WTC11 (cell line): Measurements from ENCODE around the gene PHKB. TPM values are rescaled to one million over a fixed set of nuclear protein-coding genes. Genes with fewer than 3 reads are reported as not detected.

ENCODE experiments used
- ATAC-seq: fragments of 200-7000 bp; cut with Tn5 transposase; 2 replicates; pipeline ENCODE4 v1.10.0; 2021; ENCODE audit warnings: mild to moderate bottlenecking, moderate library complexity
- CTCF ChIA-PET: fragments of 300-600 bp; sonication (Branson Sonifier 250); formaldehyde crosslinking; loops from one replicate; lab custom pipeline; 2021; ENCODE audit warnings: antibody characterized with exemption; lab: Charles Lee
- POLR2A ChIA-PET: fragments of 350-600 bp; sonication (Branson Sonifier 250); formaldehyde crosslinking; loops from one replicate; lab custom pipeline; 2021; ENCODE audit warnings: antibody characterized with exemption; lab: Charles Lee
- DNase-seq: peaks from one replicate; pipeline ENCODE4 v3.0.0; 2021; ENCODE audit warnings: low spot score
- H3K27ac Mint-ChIP-seq: 2 replicates; pipeline ENCODE4 v1.8.0; 2021; ENCODE audit warnings: mixed read lengths
- H3K27me3 Mint-ChIP-seq: 2 replicates; pipeline ENCODE4 v1.8.0; 2021; ENCODE audit warnings: low read depth, mild to moderate bottlenecking, moderate library complexity, mixed read lengths
- H3K36me3 Mint-ChIP-seq: 2 replicates; pipeline ENCODE4 v1.8.0; 2021; ENCODE audit warnings: mixed read lengths
- H3K4me1 Mint-ChIP-seq: 2 replicates; pipeline ENCODE4 v1.8.0; 2022; ENCODE audit warnings: mixed read lengths
- H3K4me3 Mint-ChIP-seq: 2 replicates; pipeline ENCODE4 v1.8.0; 2021; ENCODE audit warnings: mild to moderate bottlenecking, moderate library complexity, mixed read lengths
- H3K9me3 Mint-ChIP-seq: 2 replicates; pipeline ENCODE4 v1.8.0; 2021; ENCODE audit warnings: mixed read lengths
- ELF4 ChIP-seq: sonication (generic); formaldehyde crosslinking; IDR thresholded peaks from 2 replicates; pipeline ENCODE4 v1.8.1; 2022; ENCODE audit warnings: low read depth, mild to moderate bottlenecking, moderate library complexity, missing genetic modification reagents
- ESRRA ChIP-seq: sonication (generic); formaldehyde crosslinking; IDR thresholded peaks from 2 replicates; pipeline ENCODE4 v1.8.1; 2022; ENCODE audit warnings: mild to moderate bottlenecking, missing genetic modification reagents, borderline replicate concordance
- FOXK1 ChIP-seq: sonication (generic); formaldehyde crosslinking; IDR thresholded peaks from 2 replicates; pipeline ENCODE4 v1.8.0; 2022; ENCODE audit warnings: mild to moderate bottlenecking, moderate library complexity, missing genetic modification reagents
- GRHL2 ChIP-seq: fragments of 250-450 bp; sonication (Bioruptor Pico); IDR thresholded peaks from 2 replicates; pipeline ENCODE4 v1.8.0; 2022; ENCODE audit warnings: mild to moderate bottlenecking, moderate library complexity; ENCODE audit not compliant: insufficient replicate concordance, severe bottlenecking
- JAZF1 ChIP-seq: fragments of 250-450 bp; sonication (Bioruptor Pico); IDR thresholded peaks from 2 replicates; pipeline ENCODE4 v1.9.0; 2021; ENCODE audit warnings: moderate library complexity, mild to moderate bottlenecking, inconsistent platforms
- KAT7 ChIP-seq: sonication (generic); formaldehyde crosslinking; IDR thresholded peaks from 2 replicates; pipeline ENCODE4 v1.8.1; 2023; ENCODE audit warnings: missing genetic modification reagents, mild to moderate bottlenecking, borderline replicate concordance
- MXD4 ChIP-seq: fragments of 250-450 bp; sonication (Bioruptor Pico); IDR thresholded peaks from 2 replicates; pipeline ENCODE4 v1.8.0; 2021; ENCODE audit warnings: mild to moderate bottlenecking, moderate library complexity, borderline replicate concordance
- RELA ChIP-seq: sonication (generic); formaldehyde crosslinking; IDR thresholded peaks from 2 replicates; pipeline ENCODE4 v1.8.1; 2022; ENCODE audit warnings: missing genetic modification reagents, mild to moderate bottlenecking, borderline replicate concordance
- SP1 ChIP-seq: sonication (generic); formaldehyde crosslinking; conservative IDR thresholded peaks from 2 replicates; pipeline ENCODE4 v1.8.1; 2022; ENCODE audit warnings: missing genetic modification reagents
- ZBTB21 ChIP-seq: sonication (generic); formaldehyde crosslinking; IDR thresholded peaks from 2 replicates; pipeline ENCODE4 v1.8.1; 2023; ENCODE audit warnings: mild to moderate bottlenecking, missing genetic modification reagents, borderline replicate concordance
- ZNF317 ChIP-seq: sonication (generic); formaldehyde crosslinking; IDR thresholded peaks from 2 replicates; pipeline ENCODE4 v1.8.1; 2023; ENCODE audit warnings: low read depth, mild to moderate bottlenecking, moderate library complexity, missing genetic modification reagents, borderline replicate concordance
- ZNF396 ChIP-seq: fragments of 250-450 bp; sonication (Bioruptor Pico); IDR thresholded peaks from 2 replicates; pipeline ENCODE4 v1.8.0; 2021; ENCODE audit warnings: mild to moderate bottlenecking, moderate library complexity, borderline replicate concordance
- total RNA-seq: library from RNA; stranded (reverse); gene quantifications from 3 replicates; pipeline ENCODE4 v1.2.3, GENCODE V29; 2021
- TF ChIP-seq, protein P1 (sequence below): sonication (generic); formaldehyde crosslinking; IDR thresholded peaks from 2 replicates; pipeline ENCODE4 v1.8.1; 2022; ENCODE audit warnings: mild to moderate bottlenecking, missing genetic modification reagents, moderate library complexity, borderline replicate concordance
- TF ChIP-seq, protein P2 (sequence below): sonication (generic); formaldehyde crosslinking; IDR thresholded peaks from 2 replicates; pipeline ENCODE4 v1.8.0; 2022; ENCODE audit warnings: mild to moderate bottlenecking, missing genetic modification reagents
- TF ChIP-seq, protein P3 (sequence below): fragments of 250-450 bp; sonication (Bioruptor Pico); IDR thresholded peaks from 2 replicates; pipeline ENCODE4 v2.1.2; 2022; ENCODE audit warnings: mild to moderate bottlenecking, moderate library complexity
- TF ChIP-seq, protein P4 (sequence below): sonication (generic); formaldehyde crosslinking; IDR thresholded peaks from 2 replicates; pipeline ENCODE4 v1.8.0; 2022; ENCODE audit warnings: mild to moderate bottlenecking, missing genetic modification reagents
- TF ChIP-seq, protein P5 (sequence below): sonication (generic); formaldehyde crosslinking; IDR thresholded peaks from 2 replicates; pipeline ENCODE4 v1.8.1; 2023; ENCODE audit warnings: mild to moderate bottlenecking, missing genetic modification reagents, moderate library complexity
- TF ChIP-seq, protein P6 (sequence below): sonication (generic); formaldehyde crosslinking; IDR thresholded peaks from 2 replicates; pipeline ENCODE4 v1.8.0; 2023; ENCODE audit warnings: missing genetic modification reagents

The PHKB gene
- total RNA-seq, 1 experiment from 2014 or later = 43.9 TPM

DNA sequence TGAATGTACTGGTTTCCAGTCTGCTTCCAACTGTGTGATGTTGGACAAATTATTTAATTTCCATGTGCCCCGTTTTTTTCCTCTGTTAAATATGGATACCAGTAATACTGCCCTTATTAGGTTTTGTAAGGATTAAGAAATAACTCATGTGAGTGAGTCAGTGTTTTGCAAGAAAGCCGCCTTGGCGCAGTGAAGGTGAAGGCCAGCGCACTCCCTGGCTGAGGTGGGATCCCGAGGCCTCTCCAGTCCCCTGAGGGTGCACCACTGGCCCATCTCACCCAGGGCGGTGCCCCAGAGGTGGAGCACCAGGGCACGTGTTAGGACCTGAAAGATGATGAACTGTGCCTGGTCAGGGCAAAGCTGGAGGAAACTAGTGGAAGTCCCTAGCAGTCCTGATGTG lies 43.5 kb downstream of the PHKB start:
- Mint-ChIP-seq H3K9me3 (no peaks in the 10 kb centered on the region), H3K27ac (no peak overlapping the region), H3K4me1 (peaks cover 9% of the 10 kb centered on the region), H3K36me3 (peaks cover 25% of the 10 kb centered on the region), H3K27me3 (no peaks in the 10 kb centered on the region)
- DNase-seq = no peak
- ATAC-seq = no peak
- ChIA-PET CTCF (no interaction called here), POLR2A (no interaction called here)
- TF ChIP-seq, protein P1, sequence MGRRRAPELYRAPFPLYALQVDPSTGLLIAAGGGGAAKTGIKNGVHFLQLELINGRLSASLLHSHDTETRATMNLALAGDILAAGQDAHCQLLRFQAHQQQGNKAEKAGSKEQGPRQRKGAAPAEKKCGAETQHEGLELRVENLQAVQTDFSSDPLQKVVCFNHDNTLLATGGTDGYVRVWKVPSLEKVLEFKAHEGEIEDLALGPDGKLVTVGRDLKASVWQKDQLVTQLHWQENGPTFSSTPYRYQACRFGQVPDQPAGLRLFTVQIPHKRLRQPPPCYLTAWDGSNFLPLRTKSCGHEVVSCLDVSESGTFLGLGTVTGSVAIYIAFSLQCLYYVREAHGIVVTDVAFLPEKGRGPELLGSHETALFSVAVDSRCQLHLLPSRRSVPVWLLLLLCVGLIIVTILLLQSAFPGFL = no peak
- TF ChIP-seq, all 79 proteins: peak for 0
- H3K4me3 Mint-ChIP-seq = no peak overlapping the region

DNA sequence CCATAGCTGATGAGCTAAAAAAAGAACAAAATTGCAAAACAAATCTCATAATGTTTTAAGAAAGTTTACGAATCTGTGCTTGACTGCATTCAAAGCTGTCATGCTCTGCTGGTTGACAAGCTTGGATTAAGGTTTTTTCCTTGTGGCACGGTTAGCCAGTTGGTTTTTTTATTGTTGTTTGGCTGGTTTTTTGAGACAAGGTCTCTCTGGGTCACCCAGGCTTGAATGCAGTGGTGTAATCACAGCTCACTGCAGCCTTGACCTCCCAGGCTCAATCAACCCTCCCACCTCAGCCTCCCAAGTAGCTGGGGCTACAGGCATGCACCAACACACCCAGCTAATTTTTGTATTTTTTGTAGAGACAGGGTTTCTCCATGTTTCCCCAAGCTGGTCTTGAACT lies 45.7 kb downstream of the PHKB start:
- peaks cover 14% of the 10 kb centered on the region for H3K4me1 Mint-ChIP-seq
- ChIA-PET POLR2A (no interaction called here), CTCF (interaction anchor here (1.0 kb wide), 1 partner anchor 363 kb away, joined by 4 read pairs; the partner anchor contains the start of gene NETO2)
- DNase-seq (no peak), ATAC-seq (no peak)
- no peaks in the 10 kb centered on the region for H3K27me3 Mint-ChIP-seq
- TF ChIP-seq KAT7 (no peak), RELA (no peak)
- peaks cover 17% of the 10 kb centered on the region for H3K36me3 Mint-ChIP-seq
- no peak overlapping the region for H3K27ac Mint-ChIP-seq
- H3K4me3 Mint-ChIP-seq = no peak overlapping the region
- no peaks in the 10 kb centered on the region for H3K9me3 Mint-ChIP-seq

DNA sequence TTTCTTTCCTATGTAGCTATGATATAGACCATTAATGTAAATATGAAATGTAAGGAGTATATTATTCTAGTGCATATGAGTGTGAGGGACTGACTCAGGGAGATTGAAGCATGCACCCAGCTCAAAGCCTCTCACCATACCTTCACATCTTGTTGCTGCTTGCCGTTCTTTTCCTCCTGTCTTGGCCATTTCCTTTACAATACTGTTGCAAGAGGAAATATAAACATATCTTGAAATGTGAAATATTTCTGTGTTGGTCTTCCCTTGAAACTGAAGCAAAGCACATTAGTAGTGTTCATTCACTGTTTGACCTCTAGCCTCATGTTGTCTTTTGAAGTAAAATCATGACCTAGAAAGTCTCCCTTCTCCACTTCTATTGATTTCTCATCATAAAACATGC lies 46.6 kb downstream of the PHKB start:
- TF ChIP-seq GRHL2 (CRISPR knock-in tag) (no peak), JAZF1 (CRISPR knock-in tag) (no peak), ZNF396 (CRISPR knock-in tag) (no peak), FOXK1 (no peak), ESRRA (CRISPR knock-in tag) (no peak), ELF4 (CRISPR knock-in tag) (no peak), ZNF317 (CRISPR knock-in tag) (no peak), MXD4 (CRISPR knock-in tag) (no peak), ZBTB21 (no peak), SP1 (CRISPR knock-in tag) (no peak)
- TF ChIP-seq, protein P2, sequence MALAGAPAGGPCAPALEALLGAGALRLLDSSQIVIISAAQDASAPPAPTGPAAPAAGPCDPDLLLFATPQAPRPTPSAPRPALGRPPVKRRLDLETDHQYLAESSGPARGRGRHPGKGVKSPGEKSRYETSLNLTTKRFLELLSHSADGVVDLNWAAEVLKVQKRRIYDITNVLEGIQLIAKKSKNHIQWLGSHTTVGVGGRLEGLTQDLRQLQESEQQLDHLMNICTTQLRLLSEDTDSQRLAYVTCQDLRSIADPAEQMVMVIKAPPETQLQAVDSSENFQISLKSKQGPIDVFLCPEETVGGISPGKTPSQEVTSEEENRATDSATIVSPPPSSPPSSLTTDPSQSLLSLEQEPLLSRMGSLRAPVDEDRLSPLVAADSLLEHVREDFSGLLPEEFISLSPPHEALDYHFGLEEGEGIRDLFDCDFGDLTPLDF (CRISPR knock-in tag) = no peak
- TF ChIP-seq, protein P3, sequence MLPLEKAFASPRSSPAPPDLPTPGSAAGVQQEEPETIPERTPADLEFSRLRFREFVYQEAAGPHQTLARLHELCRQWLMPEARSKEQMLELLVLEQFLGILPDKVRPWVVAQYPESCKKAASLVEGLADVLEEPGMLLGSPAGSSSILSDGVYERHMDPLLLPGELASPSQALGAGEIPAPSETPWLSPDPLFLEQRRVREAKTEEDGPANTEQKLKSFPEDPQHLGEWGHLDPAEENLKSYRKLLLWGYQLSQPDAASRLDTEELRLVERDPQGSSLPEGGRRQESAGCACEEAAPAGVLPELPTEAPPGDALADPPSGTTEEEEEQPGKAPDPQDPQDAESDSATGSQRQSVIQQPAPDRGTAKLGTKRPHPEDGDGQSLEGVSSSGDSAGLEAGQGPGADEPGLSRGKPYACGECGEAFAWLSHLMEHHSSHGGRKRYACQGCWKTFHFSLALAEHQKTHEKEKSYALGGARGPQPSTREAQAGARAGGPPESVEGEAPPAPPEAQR (CRISPR knock-in tag) = no peak
- TF ChIP-seq, protein P4, sequence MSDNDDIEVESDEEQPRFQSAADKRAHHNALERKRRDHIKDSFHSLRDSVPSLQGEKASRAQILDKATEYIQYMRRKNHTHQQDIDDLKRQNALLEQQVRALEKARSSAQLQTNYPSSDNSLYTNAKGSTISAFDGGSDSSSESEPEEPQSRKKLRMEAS (CRISPR knock-in tag) = no peak
- TF ChIP-seq, protein P5, sequence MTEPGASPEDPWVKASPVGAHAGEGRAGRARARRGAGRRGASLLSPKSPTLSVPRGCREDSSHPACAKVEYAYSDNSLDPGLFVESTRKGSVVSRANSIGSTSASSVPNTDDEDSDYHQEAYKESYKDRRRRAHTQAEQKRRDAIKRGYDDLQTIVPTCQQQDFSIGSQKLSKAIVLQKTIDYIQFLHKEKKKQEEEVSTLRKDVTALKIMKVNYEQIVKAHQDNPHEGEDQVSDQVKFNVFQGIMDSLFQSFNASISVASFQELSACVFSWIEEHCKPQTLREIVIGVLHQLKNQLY (CRISPR knock-in tag) = no peak
- TF ChIP-seq, protein P6, sequence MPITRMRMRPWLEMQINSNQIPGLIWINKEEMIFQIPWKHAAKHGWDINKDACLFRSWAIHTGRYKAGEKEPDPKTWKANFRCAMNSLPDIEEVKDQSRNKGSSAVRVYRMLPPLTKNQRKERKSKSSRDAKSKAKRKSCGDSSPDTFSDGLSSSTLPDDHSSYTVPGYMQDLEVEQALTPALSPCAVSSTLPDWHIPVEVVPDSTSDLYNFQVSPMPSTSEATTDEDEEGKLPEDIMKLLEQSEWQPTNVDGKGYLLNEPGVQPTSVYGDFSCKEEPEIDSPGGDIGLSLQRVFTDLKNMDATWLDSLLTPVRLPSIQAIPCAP (CRISPR knock-in tag) = no peak
- CTCF ChIA-PET = no interaction called here
- DNase-seq (no peak), ATAC-seq (no peak)
- POLR2A ChIA-PET = no interaction called here
- peaks cover 22% of the 10 kb centered on the region for H3K36me3 Mint-ChIP-seq
- no peaks in the 10 kb centered on the region for H3K27me3 Mint-ChIP-seq
- H3K4me3 Mint-ChIP-seq = no peak overlapping the region
- H3K9me3 Mint-ChIP-seq = no peaks in the 10 kb centered on the region
- no peak overlapping the region for H3K27ac Mint-ChIP-seq
- H3K4me1 Mint-ChIP-seq = peaks cover 18% of the 10 kb centered on the region
